Liver (tissue), 9 donors: ENCODE measurements around the gene COMTD1. TPM values are rescaled to one million over a fixed set of nuclear protein-coding genes. Genes with fewer than 3 reads are reported as not detected.

Source experiments
- DNase-seq: peaks from one replicate; pipeline ENCODE4 v3.0.0-alpha.2; 2017; ENCODE audit warnings: low spot score
- H3K27ac ChIP-seq, 2 donors: one replicate each; pipeline ENCODE4 v1.7.0; 2013; ENCODE audit warnings: inconsistent platforms in 2 of 2, low read length in 2 of 2, control low read depth in 1 of 2, low read depth in 1 of 2, mild to moderate bottlenecking in 1 of 2
- H3K27me3 ChIP-seq, 4 donors: one replicate each; pipeline versions ENCODE4 v1.6.1 to v1.7.0; 2013; ENCODE audit warnings: low read length in 3 of 4, inconsistent platforms in 1 of 4, mild to moderate bottlenecking in 1 of 4, moderate library complexity in 1 of 4; ENCODE audit not compliant: control insufficient read depth in 4 of 4, insufficient read depth in 4 of 4
- H3K36me3 ChIP-seq, 4 donors: one replicate each; pipeline versions ENCODE4 v1.6.1 to v1.7.0; 2013; ENCODE audit warnings: low read length in 3 of 4, mild to moderate bottlenecking in 3 of 4, low read depth in 1 of 4, moderate library complexity in 1 of 4; ENCODE audit not compliant: control insufficient read depth in 4 of 4, insufficient read depth in 3 of 4
- H3K4me1 ChIP-seq, 4 donors: one replicate each; pipeline versions ENCODE4 v1.6.1 to v1.7.0; 2013; ENCODE audit warnings: low read length in 3 of 4, mild to moderate bottlenecking in 3 of 4, moderate library complexity in 1 of 4; ENCODE audit not compliant: control insufficient read depth in 4 of 4, insufficient read depth in 4 of 4
- H3K4me3 ChIP-seq, 3 donors: one replicate each; pipeline versions ENCODE4 v1.6.1 to v1.7.0; 2013; ENCODE audit warnings: low read length in 3 of 3, control low read depth in 1 of 3, low read depth in 1 of 3, mild to moderate bottlenecking in 1 of 3
- H3K9ac ChIP-seq, 2 donors: one replicate each; pipeline ENCODE4 v1.7.0; 2013; ENCODE audit warnings: low read length in 2 of 2, mild to moderate bottlenecking in 2 of 2, moderate library complexity in 2 of 2, control low read depth in 1 of 2, low read depth in 1 of 2
- H3K9me3 ChIP-seq, 4 donors: one replicate each; pipeline versions ENCODE4 v1.6.1 to v1.7.0; 2013; ENCODE audit warnings: low read length in 3 of 4; ENCODE audit not compliant: control insufficient read depth in 4 of 4
- EGR1 ChIP-seq, 2 donors: IDR thresholded peaks; 2 replicates each; pipeline ENCODE4 v1.6.1; 2016 to 2018; ENCODE audit warnings: antibody characterized with exemption in 2 of 2, low read depth in 2 of 2
- FOXA1 ChIP-seq: IDR thresholded peaks from 2 replicates; pipeline ENCODE4 v1.6.1; 2016; ENCODE audit warnings: antibody characterized with exemption
- FOXA2 ChIP-seq: IDR thresholded peaks from 2 replicates; pipeline ENCODE4 v1.6.1; 2016; ENCODE audit warnings: antibody characterized with exemption
- GABPA ChIP-seq, 2 donors: IDR thresholded peaks in 1 of 2; conservative IDR thresholded peaks in 1 of 2; 2 replicates each; pipeline ENCODE4 v1.6.1; 2016; ENCODE audit warnings: antibody characterized with exemption in 2 of 2, mild to moderate bottlenecking in 1 of 2, moderate library complexity in 1 of 2
- HNF4A ChIP-seq, 2 donors: conservative IDR thresholded peaks; 2 replicates each; pipeline ENCODE4 v1.6.1; 2016; ENCODE audit warnings: antibody characterized with exemption in 2 of 2, mild to moderate bottlenecking in 2 of 2
- HNF4G ChIP-seq: IDR thresholded peaks from 2 replicates; pipeline ENCODE4 v1.6.1; 2016; ENCODE audit warnings: antibody characterized with exemption
- JUND ChIP-seq, 2 donors: IDR thresholded peaks; 2 replicates each; pipeline ENCODE4 v1.6.1; 2016; ENCODE audit warnings: antibody characterized with exemption in 2 of 2
- NR2F2 ChIP-seq: IDR thresholded peaks from 2 replicates; pipeline ENCODE4 v1.6.1; 2016; ENCODE audit warnings: antibody characterized with exemption
- RAD21 ChIP-seq, 2 donors: IDR thresholded peaks; 2 replicates each; pipeline ENCODE4 v1.6.1; 2016; ENCODE audit warnings: antibody characterized with exemption in 2 of 2, mild to moderate bottlenecking in 2 of 2
- RXRA ChIP-seq, 2 donors: IDR thresholded peaks; 2 replicates each; pipeline ENCODE4 v1.6.1; 2017 to 2018; ENCODE audit warnings: antibody characterized with exemption in 2 of 2, mild to moderate bottlenecking in 1 of 2
- YY1 ChIP-seq: IDR thresholded peaks from 2 replicates; pipeline ENCODE4 v1.6.1; 2016; ENCODE audit warnings: antibody characterized with exemption, mild to moderate bottlenecking
- WGBS: extraction: QIAGEN DNeasy Blood & Tissue Kit; methylation state at CpG from one replicate; pipeline ENCODE4 v1.1.7; 2013; 5-methylcytosine and 5-hydroxymethylcytosine counted together
- polyA plus RNA-seq, 2 donors: library from polyadenylated mRNA; stranded (reverse) in 1 of 2; unstranded in 1 of 2; fragments of 200-250 nt in 1 of 2; fragments of >200 nt in 1 of 2; fragmentation: Nextera tagmentation in 1 of 2; extraction: Ambion mirVana in 1 of 2; gene quantifications; one replicate each; pipeline versions ENCODE4 v1.2.1 to v1.2.3, GENCODE V29; 2013 to 2015
- total RNA-seq, 2 donors: library from RNA; depleted of rRNA; stranded (reverse); fragments of >200 nt; gene quantifications; one replicate each; pipeline ENCODE4 v1.2.3, GENCODE V29; 2014
- TF ChIP-seq, protein P1 (sequence below): IDR thresholded peaks from 2 replicates; pipeline ENCODE4 v1.6.1; 2016; ENCODE audit warnings: antibody characterized with exemption
- TF ChIP-seq, protein P2 (sequence below): IDR thresholded peaks from 2 replicates; pipeline ENCODE4 v1.6.1; 2016; ENCODE audit warnings: antibody characterized with exemption
- TF ChIP-seq, protein P3 (sequence below): fragments of 150-350 bp; IDR thresholded peaks from 2 replicates; pipeline ENCODE4 v1.5.1; 2017; ENCODE audit warnings: improper control_type of control experiment, low read depth, low read length; ENCODE audit not compliant: missing input control
- TF ChIP-seq, protein P4 (sequence below): IDR thresholded peaks from 2 replicates; pipeline ENCODE4 v1.6.1; 2016; ENCODE audit warnings: antibody characterized with exemption
- donor health status: healthy.
- donor health status: healthy.
- donor health status: healthy.
- donor health status: healthy.
- donor health status: healthy.

Gene COMTD1
- total and polyA plus RNA-seq, 4 donors = 6.5 to 44.2 (median 26.5) TPM

DNA sequence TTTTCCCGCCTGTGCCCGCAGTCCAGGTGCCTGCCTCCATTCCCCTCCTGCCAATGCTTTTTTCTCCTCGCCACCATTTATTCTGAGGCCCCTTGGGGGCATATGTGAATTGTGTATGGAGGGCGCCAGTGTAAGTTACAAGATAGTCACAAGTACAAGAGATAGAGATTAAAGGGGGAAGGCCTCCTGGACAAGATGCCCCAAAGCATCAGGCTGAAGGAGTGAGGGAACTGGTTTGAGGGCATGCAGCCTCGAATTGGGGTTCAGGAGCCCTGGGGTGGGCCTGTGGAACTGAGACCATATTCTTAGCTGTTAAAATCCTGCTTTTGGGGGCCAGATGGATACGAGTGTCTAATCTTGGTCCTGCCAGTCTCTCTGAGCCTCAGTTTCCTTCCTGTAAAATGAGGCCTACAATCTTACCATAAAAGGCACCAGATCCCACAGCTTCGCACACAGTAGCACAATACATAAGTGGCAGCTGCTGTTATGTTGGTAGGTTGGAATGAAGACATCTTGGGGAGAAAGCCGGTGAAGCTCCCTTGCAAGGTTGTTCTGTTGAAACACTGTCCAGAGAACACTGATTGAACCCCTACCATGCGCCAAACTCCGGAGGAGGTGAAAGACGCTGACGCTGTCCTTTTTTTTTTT lies 545 bp upstream of the COMTD1 start:
- H3K27me3 ChIP-seq = no peaks in the 10 kb centered on the region
- peaks cover 3 to 12% (median 8%) of the 10 kb centered on the region in 4 donors for H3K36me3 ChIP-seq
- TF ChIP-seq YY1 = peak; percentile 4
- no peak for TF ChIP-seq JUND (IDR thresholded peaks at IDR 0.05)
- DNase-seq = no peak
- H3K4me1 ChIP-seq = peaks cover 6 to 37% (median 24%) of the 10 kb centered on the region in 4 donors
- no peak overlapping the region for H3K4me3 ChIP-seq
- no peak overlapping the region for H3K27ac ChIP-seq
- 51% methylated on average over 12 of the region's 12 CpGs for WGBS
- H3K9ac ChIP-seq = no peak overlapping the region
- no peaks in the 10 kb centered on the region for H3K9me3 ChIP-seq

DNA sequence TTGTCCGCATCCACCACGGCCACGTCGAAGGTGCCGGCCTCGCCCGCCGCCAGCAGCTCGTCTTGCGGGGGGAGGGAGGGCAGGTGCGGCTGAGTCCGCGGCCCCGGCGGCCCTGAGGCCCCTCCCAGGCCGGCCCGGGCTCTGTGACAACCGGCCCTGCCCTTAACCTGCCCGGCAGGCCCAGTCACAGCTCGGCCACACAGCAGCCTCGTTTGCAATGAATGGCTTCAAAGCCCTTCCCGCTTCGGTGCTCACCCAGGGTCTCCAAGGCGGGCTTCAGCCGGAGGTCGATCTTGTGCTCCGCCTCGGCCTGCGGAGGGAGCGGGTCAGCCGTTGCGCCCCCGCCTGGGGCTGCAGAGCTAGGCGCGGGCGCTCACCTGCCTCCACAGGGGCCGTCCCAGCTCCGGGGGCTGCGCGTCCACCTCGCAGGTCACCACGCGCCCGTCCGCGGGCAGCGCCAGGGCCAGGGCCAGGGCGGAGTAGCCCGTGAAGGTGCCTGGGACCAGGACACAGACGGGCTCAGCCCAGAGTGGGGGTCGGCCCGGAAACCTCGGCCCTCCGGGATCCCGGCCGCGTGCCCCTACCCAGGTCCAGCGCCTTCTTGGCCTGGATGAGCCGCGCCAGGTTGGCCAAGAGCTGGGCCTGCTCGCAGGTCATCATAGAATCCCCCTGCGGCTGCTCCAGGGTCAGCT lies 928 bp downstream of the COMTD1 start:
- Histone ChIP-seq H3K27ac (peak overlapping the region; percentile 42 to 61), H3K27me3 (no peaks in the 10 kb centered on the region), H3K36me3 (peaks cover 3 to 19% (median 15%) of the 10 kb centered on the region in 4 donors)

DNA sequence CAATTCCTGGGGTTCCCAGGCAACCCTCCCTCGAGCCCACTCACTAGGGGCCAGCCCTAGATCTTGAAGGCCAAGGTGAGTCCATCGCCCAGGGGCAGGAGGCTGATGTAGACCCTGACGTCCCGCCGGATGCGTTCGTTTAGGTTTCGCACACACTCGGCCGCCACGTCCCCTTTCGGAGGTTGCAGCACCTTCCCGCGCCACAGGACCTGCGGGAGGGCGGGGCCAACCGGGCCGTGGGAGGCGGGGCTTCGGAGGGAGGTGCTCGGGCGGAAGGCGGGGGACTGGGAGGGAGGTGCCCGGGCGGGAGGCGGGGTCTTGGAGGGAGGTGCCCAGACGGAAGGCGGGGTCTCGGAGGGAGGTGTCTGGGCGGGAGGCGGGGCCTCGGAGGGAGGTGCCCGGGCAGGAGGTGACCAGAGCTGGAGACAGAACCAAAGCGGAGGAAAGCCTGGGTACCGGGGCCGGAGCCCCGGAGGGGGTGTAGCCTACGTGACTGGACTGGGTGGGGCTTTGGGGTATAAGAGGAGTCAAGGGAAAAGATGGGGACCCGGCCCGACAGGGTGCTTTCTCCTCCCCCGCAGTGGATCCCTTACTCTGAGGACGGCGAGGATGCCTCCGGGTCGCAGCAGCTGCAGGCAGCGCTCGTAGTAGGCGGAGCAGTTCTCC lies 1.6 kb downstream of the COMTD1 start:
- no peak overlapping the region for H3K9ac ChIP-seq
- peak overlapping the region; percentile 65 to 74 for H3K27ac ChIP-seq
- DNase-seq = peak; percentile 98
- no peaks in the 10 kb centered on the region for H3K9me3 ChIP-seq
- H3K4me1 ChIP-seq = peaks cover 6 to 37% (median 24%) of the 10 kb centered on the region in 4 donors
- H3K4me3 ChIP-seq = peak overlapping the region in 2 of 3 donors; percentile 82 to 85
- H3K27me3 ChIP-seq = no peaks in the 10 kb centered on the region
- WGBS = 5% methylated on average over 48 of the region's 48 CpGs
- peaks cover 3 to 24% (median 18%) of the 10 kb centered on the region in 4 donors for H3K36me3 ChIP-seq
- peak in 1 of 2 donors; percentile 4 for TF ChIP-seq RAD21 (IDR thresholded peaks at IDR 0.05)
- TF ChIP-seq GABPA (IDR thresholded peaks at IDR 0.05 in 1 of 2, conservative IDR thresholded peaks at IDR 0.05 in 1 of 2) = peak in 1 of 2 donors; percentile 26
- TF ChIP-seq, protein P1, sequence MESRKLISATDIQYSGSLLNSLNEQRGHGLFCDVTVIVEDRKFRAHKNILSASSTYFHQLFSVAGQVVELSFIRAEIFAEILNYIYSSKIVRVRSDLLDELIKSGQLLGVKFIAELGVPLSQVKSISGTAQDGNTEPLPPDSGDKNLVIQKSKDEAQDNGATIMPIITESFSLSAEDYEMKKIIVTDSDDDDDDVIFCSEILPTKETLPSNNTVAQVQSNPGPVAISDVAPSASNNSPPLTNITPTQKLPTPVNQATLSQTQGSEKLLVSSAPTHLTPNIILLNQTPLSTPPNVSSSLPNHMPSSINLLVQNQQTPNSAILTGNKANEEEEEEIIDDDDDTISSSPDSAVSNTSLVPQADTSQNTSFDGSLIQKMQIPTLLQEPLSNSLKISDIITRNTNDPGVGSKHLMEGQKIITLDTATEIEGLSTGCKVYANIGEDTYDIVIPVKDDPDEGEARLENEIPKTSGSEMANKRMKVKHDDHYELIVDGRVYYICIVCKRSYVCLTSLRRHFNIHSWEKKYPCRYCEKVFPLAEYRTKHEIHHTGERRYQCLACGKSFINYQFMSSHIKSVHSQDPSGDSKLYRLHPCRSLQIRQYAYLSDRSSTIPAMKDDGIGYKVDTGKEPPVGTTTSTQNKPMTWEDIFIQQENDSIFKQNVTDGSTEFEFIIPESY = no peak
- TF ChIP-seq, protein P2, sequence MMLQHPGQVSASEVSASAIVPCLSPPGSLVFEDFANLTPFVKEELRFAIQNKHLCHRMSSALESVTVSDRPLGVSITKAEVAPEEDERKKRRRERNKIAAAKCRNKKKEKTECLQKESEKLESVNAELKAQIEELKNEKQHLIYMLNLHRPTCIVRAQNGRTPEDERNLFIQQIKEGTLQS = no peak
- no peak for TF ChIP-seq NR2F2
- TF ChIP-seq, protein P3, sequence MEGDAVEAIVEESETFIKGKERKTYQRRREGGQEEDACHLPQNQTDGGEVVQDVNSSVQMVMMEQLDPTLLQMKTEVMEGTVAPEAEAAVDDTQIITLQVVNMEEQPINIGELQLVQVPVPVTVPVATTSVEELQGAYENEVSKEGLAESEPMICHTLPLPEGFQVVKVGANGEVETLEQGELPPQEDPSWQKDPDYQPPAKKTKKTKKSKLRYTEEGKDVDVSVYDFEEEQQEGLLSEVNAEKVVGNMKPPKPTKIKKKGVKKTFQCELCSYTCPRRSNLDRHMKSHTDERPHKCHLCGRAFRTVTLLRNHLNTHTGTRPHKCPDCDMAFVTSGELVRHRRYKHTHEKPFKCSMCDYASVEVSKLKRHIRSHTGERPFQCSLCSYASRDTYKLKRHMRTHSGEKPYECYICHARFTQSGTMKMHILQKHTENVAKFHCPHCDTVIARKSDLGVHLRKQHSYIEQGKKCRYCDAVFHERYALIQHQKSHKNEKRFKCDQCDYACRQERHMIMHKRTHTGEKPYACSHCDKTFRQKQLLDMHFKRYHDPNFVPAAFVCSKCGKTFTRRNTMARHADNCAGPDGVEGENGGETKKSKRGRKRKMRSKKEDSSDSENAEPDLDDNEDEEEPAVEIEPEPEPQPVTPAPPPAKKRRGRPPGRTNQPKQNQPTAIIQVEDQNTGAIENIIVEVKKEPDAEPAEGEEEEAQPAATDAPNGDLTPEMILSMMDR = no peak
- no peak for TF ChIP-seq JUND (IDR thresholded peaks at IDR 0.05)
- TF ChIP-seq, protein P4, sequence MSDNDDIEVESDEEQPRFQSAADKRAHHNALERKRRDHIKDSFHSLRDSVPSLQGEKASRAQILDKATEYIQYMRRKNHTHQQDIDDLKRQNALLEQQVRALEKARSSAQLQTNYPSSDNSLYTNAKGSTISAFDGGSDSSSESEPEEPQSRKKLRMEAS = no peak
- TF ChIP-seq FOXA2 = no peak
- TF ChIP-seq YY1 = no peak
- TF ChIP-seq RXRA (IDR thresholded peaks at IDR 0.05) = no peak
- peak; percentile 25 for TF ChIP-seq FOXA1
- no peak for TF ChIP-seq HNF4A (conservative IDR thresholded peaks at IDR 0.05)
- no peak for TF ChIP-seq EGR1 (IDR thresholded peaks at IDR 0.05; ENCODE audit: low read depth in 2 of 2)

More for the DNA sequence above, 928 bp downstream of the COMTD1 start:
- Histone ChIP-seq H3K9me3 (no peaks in the 10 kb centered on the region), H3K4me1 (peaks cover 6 to 37% (median 24%) of the 10 kb centered on the region in 4 donors), H3K4me3 (peak overlapping the region; percentile 54 to 85 (median 82)), H3K9ac (peak overlapping the region in 1 of 2 donors; percentile 52)
- TF ChIP-seq HNF4G (no peak), JUND (IDR thresholded peaks at IDR 0.05) (no peak), EGR1 (IDR thresholded peaks at IDR 0.05; ENCODE audit: low read depth in 2 of 2) (no peak)
- TF ChIP-seq, protein P1 = no peak
- WGBS = 1% methylated on average over 62 of the region's 62 CpGs
- no peak for DNase-seq
